ENCODE data around the gene GPR152.

GPR152 gene

DNA sequence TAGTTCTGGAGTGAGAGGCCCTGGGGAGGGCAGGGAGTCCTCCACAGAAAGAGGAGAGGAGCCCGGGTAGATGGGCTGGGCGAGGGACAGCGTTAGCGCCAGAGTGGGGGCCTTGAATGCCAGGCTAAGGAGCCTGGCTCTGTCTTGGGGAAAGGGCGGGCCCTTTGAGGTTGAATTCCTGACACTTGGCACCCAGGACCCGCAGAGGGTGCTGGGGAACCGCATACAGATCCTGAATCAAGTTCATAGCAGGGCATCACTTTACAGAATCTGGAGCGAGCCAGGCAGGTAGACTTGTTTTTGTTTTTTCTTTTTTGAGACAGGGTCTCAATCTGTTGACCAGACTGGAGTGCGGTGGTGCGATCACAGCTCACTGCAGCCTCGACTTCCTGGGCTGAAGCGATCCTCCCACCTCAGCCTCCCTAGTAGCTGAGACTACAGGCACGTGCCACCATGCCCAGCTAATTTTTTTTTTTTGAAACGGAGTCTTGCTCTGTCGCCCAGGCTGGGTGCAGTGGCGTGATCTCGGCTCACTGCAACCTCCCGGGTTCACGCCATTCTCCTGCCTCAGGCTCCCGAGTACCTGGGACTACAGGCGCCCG, 31.0 kb downstream of the GPR152 start:
- no peak for DNase-seq

- DNase-seq, result peak; percentile 96
Observed at GRCh38 chr11:67420646-67421429, 31.7 kb downstream of the GPR152 start.

DNA sequence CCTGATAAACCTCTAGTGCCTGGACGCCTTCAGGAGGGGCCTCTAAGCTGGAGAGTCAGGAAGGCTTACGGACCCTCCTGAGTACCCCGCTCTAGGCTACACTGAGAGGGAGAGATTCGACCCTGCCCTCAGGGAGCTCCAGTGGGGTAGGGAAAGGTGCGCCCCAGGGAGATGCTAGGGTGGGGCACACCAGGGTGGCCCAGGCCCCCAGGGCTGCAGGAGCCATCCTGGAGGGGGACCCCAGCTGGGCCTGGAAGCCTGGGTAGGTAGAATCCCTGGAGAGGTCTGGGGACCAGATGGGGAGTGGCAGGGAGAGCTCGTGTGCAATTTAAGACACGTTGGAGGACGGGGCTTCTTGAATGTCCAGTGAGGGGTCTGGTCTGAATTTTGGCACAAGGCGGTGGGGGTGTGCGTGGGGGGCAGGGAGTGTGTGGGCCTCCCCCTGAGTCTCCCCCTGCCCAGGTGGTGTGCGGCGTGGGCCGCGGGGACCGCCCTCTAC, 32.3 kb downstream of the GPR152 start:
- no peak for DNase-seq

- DNase-seq, result no peak
Observed at GRCh38 chr11:67419325-67420049, 33.0 kb downstream of the GPR152 start.

GRCh38 chr11:67418476-67419281, 33.9 kb downstream of the GPR152 start:
- peak; percentile 62 for DNase-seq

- DNase-seq, result no peak
Observed at GRCh38 chr11:67417425-67417824, 35.1 kb downstream of the GPR152 start.

- DNase-seq, result peak; percentile 87
Observed at GRCh38 chr11:67416416-67417335, 35.9 kb downstream of the GPR152 start.

GRCh38 chr11:67415501-67416304, 36.8 kb downstream of the GPR152 start, which contains the start of gene CARNS1:
Gene CARNS1, plus strand, starts transcription at chr11:67415678. Its CDS starts 522 bp downstream, at chr11:67416200.
- no peak for DNase-seq

GRCh38 chr11:67413266-67413849, 39.2 kb downstream of the GPR152 start:
- peak; percentile 94 for DNase-seq

GRCh38 chr11:67412495-67413179, 39.9 kb downstream of the GPR152 start:
- no peak for DNase-seq

DNA sequence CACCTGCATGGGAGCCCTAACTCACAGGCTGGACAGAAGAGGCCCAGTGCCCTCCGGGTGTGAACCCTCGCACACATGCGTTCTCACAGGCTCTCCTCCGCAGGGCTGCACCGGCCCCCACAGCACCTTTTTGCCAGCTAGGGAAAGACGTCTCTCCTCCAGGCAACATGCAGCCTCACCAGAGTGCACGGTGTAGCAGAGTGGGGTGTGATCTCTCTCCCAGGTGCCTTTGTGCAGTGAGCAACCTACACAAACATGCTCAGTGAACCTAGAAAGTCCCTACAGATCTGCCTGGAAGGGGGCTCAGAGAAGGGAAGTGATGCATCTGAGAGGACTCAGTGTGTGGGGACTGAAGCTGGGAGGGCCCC, 40.8 kb downstream of the GPR152 start:
- no peak for DNase-seq

DNA sequence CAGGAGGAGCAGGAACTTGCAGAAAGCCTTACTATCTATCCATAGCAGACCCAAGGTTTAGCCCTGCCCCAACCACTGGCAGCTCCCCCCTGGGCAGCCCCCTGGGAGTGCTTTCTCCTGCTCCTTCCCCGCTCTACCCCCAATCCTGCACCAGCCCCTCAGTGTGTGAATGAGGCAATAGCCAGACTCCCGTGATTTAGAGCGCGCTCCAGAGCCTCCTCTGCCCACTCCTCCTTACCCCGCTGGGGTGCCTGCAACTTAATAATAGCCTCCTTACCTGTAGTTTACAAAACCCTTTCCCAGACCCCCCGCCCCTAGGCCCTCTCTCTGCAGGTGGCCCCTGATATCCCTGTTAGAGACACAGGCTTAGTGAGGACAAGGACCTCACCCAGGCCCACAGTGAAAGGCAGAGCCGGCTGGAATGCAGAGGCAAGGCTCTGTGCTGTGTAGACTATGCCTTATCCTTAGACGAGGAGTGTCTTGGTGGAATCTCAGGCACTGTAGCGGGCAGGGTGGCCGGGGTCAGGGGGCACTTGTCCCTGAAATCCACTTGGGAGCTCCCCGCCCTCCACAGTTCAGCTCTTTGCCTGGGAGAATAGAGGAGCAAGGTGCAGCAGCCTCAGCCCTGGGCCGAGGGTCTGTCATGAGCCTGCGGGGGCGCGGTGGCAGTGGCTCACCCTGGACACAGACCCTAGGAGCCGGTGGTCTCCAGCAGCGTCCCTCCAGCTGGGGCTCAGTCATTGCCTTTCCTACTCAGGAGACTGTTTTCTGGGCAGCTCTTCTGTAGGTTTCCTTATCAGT, 41.3 kb downstream of the GPR152 start:
- no peak for DNase-seq

GRCh38 chr11:67410369-67410831, 42.1 kb downstream of the GPR152 start:
- no peak for DNase-seq

DNA sequence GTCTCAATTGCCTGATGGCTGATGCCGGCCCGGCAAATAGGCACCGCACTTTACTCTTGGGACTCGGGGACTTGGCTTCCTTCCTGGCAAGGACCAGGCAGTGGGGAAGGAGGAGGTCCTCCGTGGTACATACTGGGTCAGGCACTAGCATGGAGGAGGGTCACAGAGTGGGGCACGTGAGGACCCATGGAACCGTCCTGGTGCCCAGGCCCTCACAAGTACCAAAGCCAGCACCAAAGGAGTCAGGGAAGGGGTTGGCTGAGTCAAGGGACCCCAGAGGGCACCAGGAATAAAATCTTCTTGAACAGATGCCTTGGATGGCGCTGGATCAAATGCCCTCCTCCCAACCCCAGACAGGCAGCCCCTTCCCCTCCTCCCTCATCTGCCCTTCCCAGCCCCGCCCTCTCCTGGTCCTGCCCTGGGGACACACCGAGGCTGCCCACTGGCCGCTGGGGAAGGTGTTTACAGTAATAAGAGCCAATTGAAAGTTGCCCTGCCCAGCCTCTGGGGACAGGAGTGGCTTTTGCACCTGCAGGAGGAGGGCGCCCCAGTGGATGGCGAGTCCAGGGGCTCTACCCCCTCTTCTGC, 42.7 kb downstream of the GPR152 start:
- no peak for DNase-seq

GRCh38 chr11:67409261-67409666, 43.3 kb downstream of the GPR152 start:
- DNase-seq, result peak; percentile 67

DNA sequence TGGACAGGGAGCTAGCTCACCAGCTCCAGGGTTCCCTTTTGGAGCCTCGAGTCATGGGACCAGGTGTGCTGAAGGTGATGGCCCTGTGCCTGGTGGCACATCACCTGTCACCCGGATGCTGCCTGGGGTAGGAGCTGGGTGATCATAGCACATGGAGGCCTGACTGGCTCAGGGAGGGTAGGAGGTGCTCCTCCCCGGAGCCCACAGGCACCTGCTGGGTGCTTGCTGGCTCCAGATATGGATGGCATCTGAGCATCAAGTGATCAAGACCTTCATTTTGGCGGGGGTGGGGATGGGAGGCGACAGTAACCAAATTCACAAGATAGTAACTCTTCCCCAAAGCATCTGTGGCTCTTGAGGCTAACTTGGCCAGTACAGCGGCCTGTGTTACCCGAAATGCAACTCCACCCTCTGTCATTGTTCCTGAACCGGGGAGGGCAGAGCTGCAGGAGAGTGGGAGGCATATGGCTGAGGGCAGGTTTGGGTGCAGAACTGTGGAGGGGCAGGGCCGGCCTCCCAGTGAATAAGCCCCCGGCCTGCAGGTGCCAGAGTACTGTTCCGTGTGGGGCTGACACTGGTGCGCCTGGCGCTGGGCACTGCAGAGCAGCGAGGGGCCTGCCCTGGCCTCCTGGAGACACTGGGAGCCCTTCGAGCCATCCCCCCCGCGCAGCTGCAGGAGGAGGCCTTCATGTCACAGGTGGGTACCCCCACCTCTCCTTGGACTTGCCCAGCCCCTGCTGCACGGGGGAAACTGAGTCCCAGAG, 43.9 kb downstream of the GPR152 start:
- peak; percentile 73 for DNase-seq

GRCh38 chr11:67407688-67408163, 44.8 kb downstream of the GPR152 start:
- DNase-seq, result no peak
